ENCODE data around the gene R3HCC1L.

The R3HCC1L gene

DNA sequence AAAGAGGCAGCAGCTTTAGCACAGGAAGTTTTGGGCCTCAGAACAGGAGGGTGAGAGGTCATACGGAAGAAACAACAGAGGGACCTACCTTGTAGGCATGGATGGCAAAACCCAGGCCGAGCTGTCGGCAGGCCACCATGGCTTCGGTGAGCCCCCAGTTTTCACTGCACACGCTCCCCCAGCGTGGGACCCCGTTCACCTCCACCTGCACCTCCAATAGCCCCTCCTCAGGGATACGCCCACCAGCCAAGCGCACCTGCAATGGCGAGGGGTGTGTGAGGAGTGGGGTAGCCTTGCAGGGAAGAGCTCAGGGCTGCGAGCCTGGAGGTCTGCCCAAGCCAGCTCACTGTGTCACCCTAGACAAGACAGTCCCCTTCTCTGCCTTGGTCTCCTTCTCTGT, 122.2 kb downstream of the R3HCC1L start:
- TF ChIP-seq GATA2 (IDR thresholded peaks at IDR 0.05; ENCODE audit: low read depth, low read length): no peak
- TF ChIP-seq GATA3 (IDR thresholded peaks at IDR 0.05; ENCODE audit: low read depth, low read length): no peak

DNA sequence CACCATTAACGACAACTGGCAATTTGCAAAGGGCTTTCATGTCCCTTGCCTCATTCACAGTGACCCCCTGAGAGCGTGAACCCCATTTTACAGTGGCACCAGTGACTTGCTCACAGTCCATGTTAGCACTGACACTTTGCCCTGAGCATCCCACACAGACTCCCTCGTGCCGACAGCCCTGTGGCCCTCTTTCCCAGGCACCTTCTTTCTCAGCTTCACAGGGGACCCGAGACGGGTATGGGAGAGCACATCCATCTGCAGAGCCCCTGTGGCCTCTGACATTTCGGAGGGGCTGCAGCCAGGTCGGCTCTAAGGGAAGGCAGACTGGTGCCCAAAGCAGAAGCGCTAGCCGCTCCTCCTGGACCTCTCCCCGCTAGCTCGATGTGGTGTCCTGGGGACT, 122.7 kb downstream of the R3HCC1L start:
- TF ChIP-seq GATA2 (IDR thresholded peaks at IDR 0.05; ENCODE audit: low read depth, low read length) (no peak), GATA3 (IDR thresholded peaks at IDR 0.05; ENCODE audit: low read depth, low read length) (no peak)

DNA sequence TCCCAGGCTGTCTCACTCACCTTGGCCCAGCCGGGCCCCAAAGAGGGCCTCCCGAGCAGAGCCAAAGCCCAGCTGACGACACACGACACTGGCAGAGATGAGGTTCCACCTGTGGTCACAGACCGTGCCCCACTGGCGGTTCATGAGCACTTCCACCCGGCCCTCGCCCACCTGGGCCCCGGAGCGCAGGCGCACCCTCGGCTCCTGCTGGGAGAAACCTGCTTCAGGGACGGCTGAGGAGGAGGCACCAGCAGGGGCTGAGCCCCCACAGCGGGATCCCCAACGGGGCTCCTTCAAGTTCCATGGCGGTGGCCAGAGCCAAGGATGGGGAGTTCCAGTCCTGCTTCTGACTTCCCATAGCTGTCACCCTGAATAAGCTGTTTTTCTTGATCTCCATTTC, 123.5 kb downstream of the R3HCC1L start:
- TF ChIP-seq GATA2 (IDR thresholded peaks at IDR 0.05; ENCODE audit: low read depth, low read length) (no peak), GATA3 (IDR thresholded peaks at IDR 0.05; ENCODE audit: low read depth, low read length) (no peak)

DNA sequence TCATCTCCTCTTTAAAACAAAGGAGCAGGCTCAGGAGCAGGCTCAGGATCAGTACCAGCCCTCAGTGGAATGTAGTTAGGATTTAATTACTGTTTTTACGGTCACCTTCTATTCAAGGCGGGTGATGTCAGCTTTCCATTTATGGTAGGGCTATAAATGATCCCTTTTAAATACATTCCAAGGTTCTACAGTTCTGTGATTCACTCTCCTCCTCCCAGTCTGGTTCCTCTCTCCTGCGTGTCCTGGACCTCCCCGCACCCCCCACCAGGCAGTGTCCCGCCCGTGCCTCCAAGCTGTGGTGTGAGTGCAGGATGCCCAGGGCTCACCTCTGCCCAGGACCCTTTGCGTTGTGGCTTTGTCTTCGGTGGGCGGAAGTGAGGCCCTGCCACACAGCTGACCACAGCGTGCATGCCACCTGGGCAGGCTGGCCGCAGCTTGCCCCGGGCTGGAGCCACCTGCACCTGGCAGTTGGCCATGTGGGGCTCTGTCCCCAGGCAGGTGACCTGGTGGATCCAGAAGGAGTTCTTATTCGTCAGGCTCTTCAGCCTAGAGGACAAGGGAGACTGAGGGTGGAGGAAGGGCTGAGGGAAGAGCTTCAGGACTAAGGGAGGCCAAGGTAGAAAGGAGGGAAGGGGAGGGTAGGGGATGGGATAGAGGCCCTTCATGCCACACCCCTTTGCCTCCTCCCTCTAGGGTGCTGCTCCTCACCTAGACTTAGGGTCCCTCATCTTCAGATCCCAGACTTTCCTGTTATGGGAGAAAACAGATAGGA, 124.4 kb downstream of the R3HCC1L start:
- TF ChIP-seq GATA3 (IDR thresholded peaks at IDR 0.05; ENCODE audit: low read depth, low read length): no peak
- TF ChIP-seq GATA2 (IDR thresholded peaks at IDR 0.05; ENCODE audit: low read depth, low read length): no peak

DNA sequence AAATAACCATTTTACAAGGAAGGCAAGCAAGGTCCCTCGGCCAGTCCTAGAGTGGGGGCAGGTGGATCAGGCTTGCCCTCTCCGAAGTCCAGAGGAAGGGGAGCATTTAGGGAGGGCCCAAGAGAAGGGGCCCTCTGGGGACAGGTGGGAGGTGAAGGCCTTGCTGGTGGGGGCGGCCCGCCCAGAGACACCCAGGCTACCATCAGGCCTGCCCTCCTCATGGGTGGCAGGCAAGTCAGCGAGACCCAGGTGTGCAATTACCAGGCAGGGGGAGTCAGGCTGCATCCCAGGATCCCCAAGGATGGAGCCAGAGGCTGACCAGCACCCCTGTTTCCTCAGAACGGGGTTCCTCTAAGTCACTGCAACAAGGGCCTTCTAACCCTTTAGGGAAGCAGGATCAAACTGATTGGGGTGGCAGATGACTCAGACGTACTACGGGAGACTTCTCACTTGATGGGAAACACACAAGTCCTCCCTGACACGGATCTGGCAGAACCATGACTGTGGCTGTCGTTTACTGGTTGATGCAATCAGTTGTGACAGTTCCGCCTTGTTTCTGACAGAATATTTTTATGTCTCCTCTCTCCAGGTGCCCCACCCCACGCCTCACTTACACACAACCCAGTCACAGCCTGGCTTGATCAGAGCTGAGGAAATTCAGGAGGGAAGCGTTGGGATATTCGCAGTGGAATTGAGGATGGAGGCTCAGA, 125.3 kb downstream of the R3HCC1L start:
- TF ChIP-seq GATA3 (IDR thresholded peaks at IDR 0.05; ENCODE audit: low read depth, low read length) (no peak), GATA2 (IDR thresholded peaks at IDR 0.05; ENCODE audit: low read depth, low read length) (no peak)

DNA sequence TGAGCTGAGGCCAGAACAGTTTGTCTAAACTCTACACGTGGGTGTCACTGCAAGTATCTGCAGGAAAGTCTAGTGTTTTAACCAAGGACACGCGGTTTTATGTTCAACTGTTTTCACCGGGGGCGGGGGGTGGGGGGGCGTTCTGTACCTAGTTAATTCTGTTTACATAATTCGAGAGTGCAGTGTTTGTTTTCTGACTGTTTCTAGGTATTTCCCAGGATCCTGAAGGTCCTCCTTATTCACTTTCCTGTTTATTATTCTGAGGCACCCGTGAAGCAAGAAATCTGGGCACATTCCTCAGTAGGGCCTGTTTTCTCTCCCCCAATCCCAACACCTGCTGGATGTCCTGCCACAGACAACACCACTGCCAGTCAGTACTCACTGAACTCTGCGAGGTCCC, 125.9 kb downstream of the R3HCC1L start:
- no peak for TF ChIP-seq GATA2 (IDR thresholded peaks at IDR 0.05; ENCODE audit: low read depth, low read length)
- TF ChIP-seq GATA3 (IDR thresholded peaks at IDR 0.05; ENCODE audit: low read depth, low read length): no peak

DNA sequence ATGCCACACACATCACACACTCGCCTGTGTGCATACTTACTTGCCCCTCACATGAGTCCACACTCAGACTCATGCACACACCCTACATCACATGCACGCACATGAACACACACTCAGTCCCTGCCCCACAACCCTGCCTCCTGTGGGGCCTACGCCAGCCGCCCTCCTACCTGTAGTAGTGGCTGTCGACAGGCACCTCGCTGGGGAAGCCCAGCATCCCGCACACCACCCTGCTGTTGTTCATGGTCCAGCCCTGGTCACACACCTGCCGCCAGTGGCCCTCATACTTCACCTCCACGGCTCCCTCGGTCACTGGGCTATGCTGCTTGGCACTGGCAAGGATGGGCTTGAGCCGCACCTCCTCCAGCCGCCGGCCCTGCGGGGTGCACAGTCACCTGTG, 126.3 kb downstream of the R3HCC1L start:
- TF ChIP-seq GATA3 (IDR thresholded peaks at IDR 0.05; ENCODE audit: low read depth, low read length): no peak
- no peak for TF ChIP-seq GATA2 (IDR thresholded peaks at IDR 0.05; ENCODE audit: low read depth, low read length)

DNA sequence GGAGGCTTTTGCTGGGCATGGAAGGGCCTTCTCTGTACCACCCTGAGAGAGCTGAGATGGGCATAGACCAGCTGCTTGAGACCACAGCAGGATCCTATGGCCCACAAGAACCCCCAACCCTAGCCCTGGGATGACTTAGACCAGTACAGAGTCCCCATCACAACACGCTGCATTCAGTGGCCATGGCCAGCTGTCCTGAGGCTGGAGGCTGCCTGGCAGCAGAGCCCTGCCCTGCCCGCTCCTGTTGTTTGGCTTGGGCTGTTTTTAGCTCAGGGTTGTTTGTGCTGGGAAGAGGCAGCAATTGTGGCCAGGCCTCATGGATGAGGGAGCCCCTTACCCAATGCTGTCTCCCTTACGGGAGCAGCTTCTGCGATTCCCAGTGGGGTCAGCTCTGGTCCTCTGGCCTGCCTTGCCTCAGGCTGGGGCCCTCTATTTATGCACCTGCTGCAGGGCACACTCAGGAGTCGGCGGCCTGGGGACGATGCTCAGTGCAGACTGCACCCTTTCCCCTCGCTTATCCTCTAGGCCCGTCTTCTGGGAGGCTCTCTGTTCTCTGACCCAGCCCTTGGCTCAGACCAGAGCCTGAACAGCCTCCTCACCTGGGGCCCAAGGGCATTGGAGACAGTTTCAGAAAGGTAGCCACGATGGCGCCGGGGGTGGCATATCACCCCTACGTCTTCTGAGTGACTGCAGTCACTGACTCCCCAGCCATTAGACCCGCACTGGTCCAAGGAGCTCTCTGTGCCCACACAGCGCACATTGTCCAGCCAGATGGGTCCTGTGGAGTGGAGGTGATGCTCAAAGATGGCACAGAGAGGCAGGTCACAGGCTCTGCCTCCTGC, 127.2 kb downstream of the R3HCC1L start:
- TF ChIP-seq GATA2 (IDR thresholded peaks at IDR 0.05; ENCODE audit: low read depth, low read length) (no peak), GATA3 (IDR thresholded peaks at IDR 0.05; ENCODE audit: low read depth, low read length) (no peak)

DNA sequence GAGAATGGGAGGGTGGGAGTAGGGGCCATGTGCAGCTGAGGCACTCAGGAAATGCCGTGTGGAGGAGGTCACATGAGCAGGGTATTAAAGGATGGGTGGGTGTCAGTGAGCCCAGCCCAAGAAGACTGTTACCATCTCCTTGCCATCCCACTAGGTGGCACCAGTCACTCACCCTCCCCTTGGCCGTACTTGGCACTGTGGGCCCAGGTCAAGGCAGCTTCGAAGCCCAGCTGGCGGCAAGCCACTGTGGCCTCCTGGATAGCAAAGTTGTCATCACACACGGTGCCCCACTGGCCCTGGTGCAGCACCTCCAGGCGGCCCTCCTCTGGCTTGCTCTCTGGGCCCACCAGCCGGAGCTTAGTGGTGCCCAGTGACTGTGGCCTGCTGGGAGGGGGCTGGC, 128.1 kb downstream of the R3HCC1L start:
- no peak for TF ChIP-seq GATA3 (IDR thresholded peaks at IDR 0.05; ENCODE audit: low read depth, low read length)
- no peak for TF ChIP-seq GATA2 (IDR thresholded peaks at IDR 0.05; ENCODE audit: low read depth, low read length)

DNA sequence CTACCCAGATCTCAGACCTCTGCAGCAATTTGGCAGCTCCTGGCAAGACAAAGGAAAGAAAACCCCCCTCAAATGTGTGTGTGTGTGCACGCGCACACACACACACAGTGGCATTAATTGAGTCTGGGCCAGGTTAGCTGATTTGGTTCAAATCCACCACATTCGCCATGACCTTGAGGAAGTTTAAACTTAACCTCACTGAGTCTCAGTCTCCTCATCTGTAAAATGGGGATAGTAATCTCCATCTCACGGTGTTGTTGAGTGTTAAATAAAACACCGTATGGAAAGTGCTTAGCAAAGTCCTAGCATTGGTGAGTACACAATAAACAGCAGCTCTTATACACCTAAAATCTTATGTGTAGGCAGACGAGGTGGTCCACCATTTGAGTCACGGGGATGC, 128.6 kb downstream of the R3HCC1L start:
- TF ChIP-seq GATA2 (IDR thresholded peaks at IDR 0.05; ENCODE audit: low read depth, low read length) (no peak), GATA3 (IDR thresholded peaks at IDR 0.05; ENCODE audit: low read depth, low read length) (no peak)

DNA sequence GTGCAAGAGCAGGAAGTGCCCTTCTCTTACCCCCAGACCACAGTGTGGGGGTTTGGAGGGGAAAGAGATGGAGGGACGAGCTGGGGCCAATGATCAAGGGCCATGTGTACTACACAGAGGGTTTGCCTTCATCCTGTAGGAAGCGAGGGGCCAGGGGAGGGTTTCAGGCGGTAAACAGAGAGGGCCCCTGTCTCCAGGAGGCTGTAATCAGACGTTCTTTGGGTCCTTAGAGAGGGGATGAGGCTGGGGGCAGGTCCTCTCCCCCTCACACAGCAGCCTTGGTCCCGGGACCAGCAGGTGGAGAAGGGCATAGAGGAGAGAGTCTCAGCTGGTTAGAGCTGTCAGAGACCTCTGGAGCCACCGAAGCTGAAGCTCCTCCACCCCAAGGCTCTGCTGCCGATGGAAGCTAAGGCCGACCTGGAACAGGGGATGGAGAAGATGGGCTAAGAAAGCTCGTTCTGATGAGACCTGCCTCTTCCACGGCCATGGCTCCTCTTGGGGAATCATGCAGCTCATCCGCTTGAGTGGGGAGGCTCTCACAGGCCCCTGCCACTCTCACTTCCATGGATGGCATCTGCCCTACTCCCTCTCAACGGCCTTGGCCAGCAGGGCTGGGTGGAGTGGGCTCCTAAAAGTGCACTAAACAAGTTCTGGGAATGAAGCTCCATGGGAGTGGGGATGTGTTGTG, 130.1 kb downstream of the R3HCC1L start:
- TF ChIP-seq GATA2 (IDR thresholded peaks at IDR 0.05; ENCODE audit: low read depth, low read length) (no peak), GATA3 (IDR thresholded peaks at IDR 0.05; ENCODE audit: low read depth, low read length) (no peak)

DNA sequence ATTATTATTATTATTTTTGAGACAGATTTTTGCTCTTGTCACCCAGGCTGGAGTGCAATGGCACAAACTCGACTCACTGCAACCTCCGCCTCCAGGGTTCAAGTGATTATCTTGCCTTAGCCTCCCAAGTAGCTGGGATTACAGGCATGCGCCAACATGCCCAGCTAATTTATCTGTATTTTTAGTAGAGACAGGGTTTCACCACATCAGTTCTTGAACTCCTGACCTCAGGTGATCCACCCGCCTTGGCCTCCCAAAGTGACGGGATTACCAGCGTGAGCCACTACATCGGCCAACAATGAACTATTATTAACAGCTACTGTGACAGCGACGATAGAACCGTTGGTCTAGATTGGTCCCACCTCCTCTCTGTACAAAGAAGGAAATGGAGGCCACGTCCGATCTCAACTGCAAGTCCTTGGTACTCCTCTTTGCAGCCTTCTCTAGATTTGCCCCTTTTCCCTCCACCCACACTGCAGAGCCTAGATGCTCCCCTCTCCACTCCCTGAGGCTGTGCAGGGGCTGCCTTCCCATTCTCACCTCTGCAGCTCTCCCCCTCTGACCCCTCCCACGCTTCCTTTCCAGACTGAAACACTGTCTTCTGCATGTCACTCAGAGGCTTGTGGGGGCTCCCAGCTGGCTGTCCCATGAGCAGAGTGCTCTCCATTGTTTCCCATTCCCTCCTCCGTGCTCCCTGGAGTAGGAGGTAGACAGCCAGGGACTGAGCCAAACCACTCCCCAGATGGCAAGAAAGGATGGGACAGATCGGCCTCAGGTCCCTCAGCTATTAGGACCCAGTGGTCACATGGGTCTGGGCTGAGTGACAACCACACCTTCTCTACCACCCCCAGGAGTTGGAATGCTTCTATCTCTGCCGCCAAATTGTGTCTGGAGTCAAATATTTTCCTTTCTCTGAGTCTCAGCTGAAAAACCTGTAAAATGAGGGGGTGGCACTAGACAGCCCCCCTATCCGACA, 131.2 kb downstream of the R3HCC1L start:
- no peak for TF ChIP-seq GATA3 (IDR thresholded peaks at IDR 0.05; ENCODE audit: low read depth, low read length)
- no peak for TF ChIP-seq GATA2 (IDR thresholded peaks at IDR 0.05; ENCODE audit: low read depth, low read length)

DNA sequence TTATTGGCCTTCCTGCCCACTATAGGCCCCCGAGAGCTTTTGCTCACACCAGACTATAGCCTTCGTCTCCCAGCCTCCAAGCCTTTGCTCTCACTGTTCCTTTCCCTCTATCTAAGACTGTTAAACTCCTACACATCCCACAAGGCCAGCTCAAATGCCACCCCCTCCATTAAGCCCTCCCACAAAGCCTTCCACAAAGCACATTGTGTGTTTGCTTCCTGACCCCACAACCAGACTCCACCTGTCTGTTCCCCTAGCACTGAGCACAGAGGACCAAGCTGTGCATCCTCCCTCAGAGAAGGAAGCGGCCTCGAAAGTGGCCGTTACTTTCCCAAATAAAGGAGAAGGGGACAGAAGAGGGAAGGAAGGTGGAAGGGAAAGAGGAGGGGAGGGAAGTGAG, 132.2 kb downstream of the R3HCC1L start:
- TF ChIP-seq GATA3 (IDR thresholded peaks at IDR 0.05; ENCODE audit: low read depth, low read length) (no peak), GATA2 (IDR thresholded peaks at IDR 0.05; ENCODE audit: low read depth, low read length) (no peak)

Measured in SH-SY5Y (cell line).